ENCODE data around the gene ZFYVE19.
A peak's percentile ranks its signal among the peaks of the same experiment; 100 is the strongest.

The ZFYVE19 gene

GRCh38 chr15:40807028-40807887 lies at the start of gene ZFYVE19, which contains the start of gene DNAJC17:
Gene ZFYVE19 (plus strand): TSS chr15:40807089. CDS start chr15:40807590, 501 bp downstream.
Gene DNAJC17 (minus strand): TSS chr15:40807473. CDS start chr15:40807446, 27 bp downstream.
- peak; percentile 85 for DNase-seq

- DNase-seq: no peak
Observed at GRCh38 chr15:40759961-40760360, 46.9 kb upstream of the ZFYVE19 start.

GRCh38 chr15:40762919-40763800 lies 43.7 kb upstream of the ZFYVE19 start:
- DNase-seq: peak; percentile 87

- DNase-seq: peak; percentile 36
Observed at GRCh38 chr15:40763801-40764628, 42.9 kb upstream of the ZFYVE19 start, which contains the start of gene GCHFR. Gene GCHFR (plus strand): TSS chr15:40764068. CDS start chr15:40764181, 113 bp downstream.

- no peak for DNase-seq
Observed at GRCh38 chr15:40764629-40765103, 42.2 kb upstream of the ZFYVE19 start.

- DNase-seq: no peak
Observed at GRCh38 chr15:40766194-40766815, 40.6 kb upstream of the ZFYVE19 start.

- no peak for DNase-seq
Observed at GRCh38 chr15:40766906-40767837, 39.7 kb upstream of the ZFYVE19 start.

- DNase-seq: no peak
Observed at GRCh38 chr15:40767838-40768500, 38.9 kb upstream of the ZFYVE19 start.

- DNase-seq: no peak
Observed at GRCh38 chr15:40768521-40769273, 38.2 kb upstream of the ZFYVE19 start.

- peak; percentile 27 for DNase-seq
Observed at GRCh38 chr15:40769274-40770146, 37.4 kb upstream of the ZFYVE19 start, which contains the start of gene C15orf62. Gene C15orf62 (plus strand): TSS chr15:40769980. CDS start chr15:40770496, 516 bp downstream.

GRCh38 chr15:40770147-40770721 lies 36.7 kb upstream of the ZFYVE19 start:
- no peak for DNase-seq

- no peak for DNase-seq
Observed at GRCh38 chr15:40771242-40771641, 35.6 kb upstream of the ZFYVE19 start.

- no peak for DNase-seq
Observed at GRCh38 chr15:40772014-40772413, 34.9 kb upstream of the ZFYVE19 start.

- DNase-seq: no peak
Observed at GRCh38 chr15:40773496-40773895, 33.4 kb upstream of the ZFYVE19 start.

- no peak for DNase-seq
Observed at GRCh38 chr15:40773902-40774301, 33.0 kb upstream of the ZFYVE19 start.

- no peak for DNase-seq
Observed at GRCh38 chr15:40775007-40775406, 31.9 kb upstream of the ZFYVE19 start.

GRCh38 chr15:40775740-40776536 lies 31.0 kb upstream of the ZFYVE19 start:
- DNase-seq: no peak

Data from NCI-H2029 (cell line).